Measurements from ENCODE around the gene ELFN2.

DNA sequence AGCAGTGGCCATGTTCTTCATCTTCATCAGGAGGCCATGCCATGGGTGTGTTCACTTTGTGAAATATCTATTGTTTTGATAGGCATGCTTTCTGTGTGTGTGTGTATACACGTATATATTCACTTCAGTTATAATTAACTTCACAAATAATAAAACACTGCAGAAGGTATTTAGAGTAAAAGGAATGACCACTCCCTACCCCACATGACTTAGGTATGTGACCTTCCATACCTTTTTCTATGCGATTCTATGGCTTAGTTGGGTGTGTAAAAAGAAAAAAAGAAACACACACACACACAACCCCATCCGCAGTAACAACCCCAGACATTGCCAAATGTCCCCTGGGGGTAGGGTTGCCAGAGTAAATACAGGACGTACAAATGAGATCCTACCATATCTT, 73.0 kb downstream of the ELFN2 start:
- TF ChIP-seq, protein P1, sequence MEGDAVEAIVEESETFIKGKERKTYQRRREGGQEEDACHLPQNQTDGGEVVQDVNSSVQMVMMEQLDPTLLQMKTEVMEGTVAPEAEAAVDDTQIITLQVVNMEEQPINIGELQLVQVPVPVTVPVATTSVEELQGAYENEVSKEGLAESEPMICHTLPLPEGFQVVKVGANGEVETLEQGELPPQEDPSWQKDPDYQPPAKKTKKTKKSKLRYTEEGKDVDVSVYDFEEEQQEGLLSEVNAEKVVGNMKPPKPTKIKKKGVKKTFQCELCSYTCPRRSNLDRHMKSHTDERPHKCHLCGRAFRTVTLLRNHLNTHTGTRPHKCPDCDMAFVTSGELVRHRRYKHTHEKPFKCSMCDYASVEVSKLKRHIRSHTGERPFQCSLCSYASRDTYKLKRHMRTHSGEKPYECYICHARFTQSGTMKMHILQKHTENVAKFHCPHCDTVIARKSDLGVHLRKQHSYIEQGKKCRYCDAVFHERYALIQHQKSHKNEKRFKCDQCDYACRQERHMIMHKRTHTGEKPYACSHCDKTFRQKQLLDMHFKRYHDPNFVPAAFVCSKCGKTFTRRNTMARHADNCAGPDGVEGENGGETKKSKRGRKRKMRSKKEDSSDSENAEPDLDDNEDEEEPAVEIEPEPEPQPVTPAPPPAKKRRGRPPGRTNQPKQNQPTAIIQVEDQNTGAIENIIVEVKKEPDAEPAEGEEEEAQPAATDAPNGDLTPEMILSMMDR (IDR thresholded peaks at IDR 0.05): no peak
- TF ChIP-seq POLR2A (IDR thresholded peaks at IDR 0.05): no peak
- no peak for TF ChIP-seq EP300 (IDR thresholded peaks at IDR 0.05)
